Lower lobe of right lung (tissue), 2 donors: Measurements from ENCODE around the gene CYTH4. TPM values are rescaled to one million over a fixed set of nuclear protein-coding genes. Genes with fewer than 3 reads are reported as not detected.

Experiments used
- ATAC-seq, 2 donors: fragments of 200-7000 bp; cut with Tn5 transposase; one replicate each; pipeline ENCODE4 v1.9.1; 2020 to 2022; ENCODE audit warnings: mild to moderate bottlenecking in 2 of 2, moderate library complexity in 2 of 2
- DNase-seq: peaks from one replicate; pipeline ENCODE4 v3.0.0-alpha.2; 2020
- H3K27ac ChIP-seq: fragments of 200-600 bp; one replicate; pipeline ENCODE4 v1.8.0; 2022
- H3K27me3 ChIP-seq: fragments of 200-600 bp; one replicate; pipeline ENCODE4 v1.8.0; 2022; ENCODE audit warnings: low read depth
- H3K36me3 ChIP-seq: fragments of 200-600 bp; one replicate; pipeline ENCODE4 v1.8.0; 2022; ENCODE audit warnings: mild to moderate bottlenecking
- H3K4me1 ChIP-seq: fragments of 200-600 bp; one replicate; pipeline ENCODE4 v1.8.0; 2022
- H3K4me3 ChIP-seq: fragments of 200-600 bp; one replicate; pipeline ENCODE4 v1.8.0; 2022; ENCODE audit warnings: mild to moderate bottlenecking
- H3K9me3 ChIP-seq: fragments of 200-600 bp; one replicate; pipeline ENCODE4 v1.8.0; 2022
- CTCF ChIP-seq: fragments of 200-600 bp; IDR thresholded peaks from one replicate; pipeline ENCODE4 v1.8.0; 2022; ENCODE audit warnings: antibody characterized with exemption, mild to moderate bottlenecking
- intact Hi-C: fragments of 100-400 bp; cut with DNase I; formaldehyde crosslinking; loops from one replicate; pipeline ENCODE4 v1.11.0; 2022
- total RNA-seq: library from RNA; stranded (reverse); fragmentation: NEBNext Ultra II Directional; extraction: Animal tissue kit (Norgen Biotek cat#: 25700); gene quantifications from one replicate; pipeline ENCODE4 v1.2.1, GENCODE V29; 2021
- donor health status: DM: no; HTN: yes; CAD: no; lungs with severe emphysema.

CYTH4 gene
- total RNA-seq, 1 donor from 2014 or later, result 45.4 TPM

GRCh38 chr22:37275134-37275533 is 7.2 kb upstream of the CYTH4 start:
- no peak overlapping the region for H3K27ac ChIP-seq

GRCh38 chr22:37275622-37276021 is 6.7 kb upstream of the CYTH4 start:
- H3K4me3 ChIP-seq, result no peak overlapping the region
- peak; percentile 2 for DNase-seq
- no peak for ATAC-seq
- H3K27ac ChIP-seq, result no peak overlapping the region
- H3K27me3 ChIP-seq, result no peaks in the 10 kb centered on the region
- peaks cover 7% of the 10 kb centered on the region for H3K4me1 ChIP-seq
- H3K36me3 ChIP-seq, result no peaks in the 10 kb centered on the region
- intact Hi-C loops, result no loop called here
- TF ChIP-seq CTCF, result no peak
- H3K9me3 ChIP-seq, result no peaks in the 10 kb centered on the region

More at GRCh38 chr22:37275134-37275533, 7.2 kb upstream of the CYTH4 start:
- peak; percentile 10 for DNase-seq
- no peak for ATAC-seq
- H3K27me3 ChIP-seq, result no peaks in the 10 kb centered on the region
- no peaks in the 10 kb centered on the region for H3K9me3 ChIP-seq
- no peak for TF ChIP-seq CTCF
- peaks cover 7% of the 10 kb centered on the region for H3K4me1 ChIP-seq
- intact Hi-C loops, result no loop called here
- H3K36me3 ChIP-seq, result no peaks in the 10 kb centered on the region
- no peak overlapping the region for H3K4me3 ChIP-seq

- intact Hi-C loops, result no loop called here
- peaks cover 1% of the 10 kb centered on the region for H3K27me3 ChIP-seq
- H3K36me3 ChIP-seq, result no peaks in the 10 kb centered on the region
- peak; percentile 20 for DNase-seq
- no peak for ATAC-seq
- peaks cover 7% of the 10 kb centered on the region for H3K4me1 ChIP-seq
- H3K27ac ChIP-seq, result no peak overlapping the region
- H3K4me3 ChIP-seq, result no peak overlapping the region
- no peak for TF ChIP-seq CTCF
- H3K9me3 ChIP-seq, result no peaks in the 10 kb centered on the region
Measured at GRCh38 chr22:37276776-37277175, 5.5 kb upstream of the CYTH4 start.

- no peak overlapping the region for H3K27ac ChIP-seq
- H3K9me3 ChIP-seq, result no peaks in the 10 kb centered on the region
- peak; percentile 4 for DNase-seq
- H3K27me3 ChIP-seq, result peaks cover 3% of the 10 kb centered on the region
- ATAC-seq, result no peak
- no peaks in the 10 kb centered on the region for H3K36me3 ChIP-seq
- H3K4me1 ChIP-seq, result peaks cover 7% of the 10 kb centered on the region
- intact Hi-C loops, result no loop called here
- no peak for TF ChIP-seq CTCF
- H3K4me3 ChIP-seq, result no peak overlapping the region
Measured at GRCh38 chr22:37277384-37277783, 4.9 kb upstream of the CYTH4 start.

- intact Hi-C loops, result no loop called here
- H3K4me1 ChIP-seq, result peaks cover 7% of the 10 kb centered on the region
- no peak for TF ChIP-seq CTCF
- ATAC-seq, result no peak
- no peaks in the 10 kb centered on the region for H3K9me3 ChIP-seq
- no peak for DNase-seq
- H3K36me3 ChIP-seq, result no peaks in the 10 kb centered on the region
- H3K27ac ChIP-seq, result no peak overlapping the region
- peaks cover 3% of the 10 kb centered on the region for H3K27me3 ChIP-seq
- no peak overlapping the region for H3K4me3 ChIP-seq
Measured at GRCh38 chr22:37278261-37278660, 4.0 kb upstream of the CYTH4 start.
